HepG2 (cell line): ENCODE data around the gene GSTCD. TPM values are rescaled to one million over a fixed set of nuclear protein-coding genes. Genes with fewer than 3 reads are reported as not detected.

Experiments
- ATAC-seq: fragments of 200-7000 bp; cut with Tn5 transposase; 3 replicates; pipeline ENCODE4 v1.9.1; 2020; ENCODE audit warnings: mild to moderate bottlenecking, moderate library complexity
- BruUV-seq: library from RNA; stranded (reverse); fragments of 400-500 nt; replicated peaks from 2 replicates; lab custom pipeline; 2021; lab: Mats Ljungman, UMichigan
- CTCF ChIA-PET: fragments of 300-600 bp; formaldehyde crosslinking; extraction: SDS; loops from one replicate; lab custom pipeline; 2021; ENCODE audit warnings: low total read pairs, inconsistent platforms, low intra/inter-chr PET ratio; lab: Yijun Ruan, JAX
- POLR2A ChIA-PET: fragments of 350-600 bp; sonication (Branson Sonifier 250); formaldehyde crosslinking; loops from one replicate; lab custom pipeline; 2020; ENCODE audit warnings: antibody characterized with exemption, inconsistent platforms; lab: Yijun Ruan, JAX
- DNase-seq: peaks from one replicate; pipeline ENCODE4 v3.0.0-alpha.2; 2015; ENCODE audit warnings: low spot score
- FAIRE-seq: peaks from 3 replicates; lab custom pipeline; 2011; peaks lifted over from hg19 to GRCh38; lab: Jason Lieb, UNC
- H2AFZ ChIP-seq: one replicate; pipeline ENCODE4 v1.6.1; 2011; ENCODE audit warnings: low read length, inconsistent platforms
- H3K27ac ChIP-seq: fragments of 300-600 bp; 3 replicates; pipeline ENCODE4 v1.8.0; 2011; ENCODE audit warnings: mixed run types, mild to moderate bottlenecking, mixed read lengths, low read length, inconsistent platforms; ENCODE audit not compliant: insufficient read depth; ENCODE audit errors: extremely low read length
- H3K27me3 ChIP-seq, 2 experiments: fragments of 200-600 bp in 1 of 2; 2 replicates in 1 of 2; 3 replicates in 1 of 2; pipeline versions ENCODE4 v1.6.0 to v1.8.0; 2011; ENCODE audit warnings: low read length in 2 of 2, mild to moderate bottlenecking in 2 of 2, moderate library complexity in 2 of 2, inconsistent platforms in 1 of 2; ENCODE audit not compliant: insufficient read depth in 2 of 2, control insufficient read depth in 1 of 2
- H3K36me3 ChIP-seq, 2 experiments: fragments of 200-600 bp in 1 of 2; replicated peaks in 1 of 2; 2 replicates in 1 of 2; 3 replicates in 1 of 2; pipeline versions ENCODE4 v1.5.1 to v1.8.0; 2011; ENCODE audit warnings: low read length in 2 of 2, inconsistent platforms in 1 of 2; ENCODE audit not compliant: insufficient read depth in 2 of 2, control insufficient read depth in 1 of 2
- H3K4me1 ChIP-seq: 2 replicates; pipeline ENCODE4 v1.5.1; 2012; ENCODE audit warnings: low read length, inconsistent platforms; ENCODE audit not compliant: insufficient read depth
- H3K4me2 ChIP-seq: 2 replicates; pipeline ENCODE4 v1.6.0; 2011; ENCODE audit warnings: low read depth, low read length, inconsistent platforms
- H3K4me3 ChIP-seq, 3 experiments: fragments of 200-600 bp in 1 of 3; sonication (generic), shearing (Covaris generic) in 1 of 3; replicated peaks in 1 of 3; 2 replicates each; pipeline ENCODE4 v1.5.1; 2011 to 2016; ENCODE audit warnings: low read length in 3 of 3, inconsistent platforms in 2 of 3, low read depth in 2 of 3, mild to moderate bottlenecking in 2 of 3, control low read depth in 1 of 3, mixed read lengths in 1 of 3; ENCODE audit not compliant: insufficient read depth in 1 of 3
- H3K79me2 ChIP-seq: one replicate; pipeline ENCODE4 v1.6.1; 2011; ENCODE audit warnings: low read length, inconsistent platforms; ENCODE audit not compliant: insufficient read depth
- H3K9ac ChIP-seq: 2 replicates; pipeline ENCODE4 v1.6.0; 2011; ENCODE audit warnings: mild to moderate bottlenecking, low read depth, low read length, inconsistent platforms; ENCODE audit not compliant: insufficient read depth
- H3K9me3 ChIP-seq: 2 replicates; pipeline ENCODE4 v1.5.1; 2012; ENCODE audit warnings: mild to moderate bottlenecking, low read length
- H4K20me1 ChIP-seq: 2 replicates; pipeline ENCODE4 v1.6.0; 2011; ENCODE audit warnings: inconsistent platforms, mild to moderate bottlenecking, low read length, moderate library complexity; ENCODE audit not compliant: insufficient read depth
- FOXA1 ChIP-seq, 2 experiments: fragments of 450-650 bp in 1 of 2; sonication (generic) in 1 of 2; formaldehyde crosslinking in 1 of 2; IDR thresholded peaks; 2 replicates each; pipeline versions ENCODE4 v1.4.0 to v1.6.1; 2016 to 2020; ENCODE audit warnings: missing genetic modification reagents in 1 of 2
- HDAC1 ChIP-seq: sonication (generic); formaldehyde crosslinking; IDR thresholded peaks from 2 replicates; pipeline ENCODE4 v1.5.1; 2020; ENCODE audit warnings: mild to moderate bottlenecking, missing genetic modification reagents
- MAZ ChIP-seq, 2 experiments: sonication (generic) in 1 of 2; formaldehyde crosslinking in 1 of 2; IDR thresholded peaks; 2 replicates each; pipeline versions ENCODE4 v1.5.0 to v1.6.1; 2012 to 2020; ENCODE audit warnings: low read depth in 2 of 2, mild to moderate bottlenecking in 2 of 2, borderline replicate concordance in 1 of 2, improper control_type of control experiment in 1 of 2, low read length in 1 of 2, missing genetic modification reagents in 1 of 2, moderate library complexity in 1 of 2
- NR1H2 ChIP-seq: sonication (generic); formaldehyde crosslinking; IDR thresholded peaks from 2 replicates; pipeline ENCODE4 v1.8.1; 2022; ENCODE audit warnings: low read depth, missing genetic modification reagents, borderline replicate concordance
- RFX5 ChIP-seq: IDR thresholded peaks from 2 replicates; pipeline ENCODE4 v1.6.1; 2011; ENCODE audit warnings: low read depth, low read length, improper control_type of control experiment
- SNRNP70 ChIP-seq: fragments of 200-400 bp; formaldehyde crosslinking; IDR thresholded peaks from 2 replicates; pipeline ENCODE4 v1.6.1; 2017; ENCODE audit warnings: mild to moderate bottlenecking, low read depth, low read length, moderate library complexity
- WGBS: methylation state at CpG from one replicate; pipeline ENCODE4 v1.1.6; 2017; ENCODE audit warnings: low lambda C conversion rate; 5-methylcytosine and 5-hydroxymethylcytosine counted together
- in situ Hi-C: cut with HindIII; loops from 2 replicates; pipeline ENCODE4 v1.10.0; 2017; ENCODE audit warnings: low pct_unique_long_range_greater_than_20kb; ENCODE audit not compliant: extremely low pct_ligation_motif_present
- intact Hi-C: fragments of 100-400 bp; cut with micrococcal nuclease; formaldehyde crosslinking; loops from one replicate; pipeline ENCODE4 v1.10.0; 2022; ENCODE audit not compliant: unreplicated experiment
- polyA plus RNA-seq, 8 experiments: library from polyadenylated mRNA; depleted of rRNA in 3 of 8; stranded (reverse) in 7 of 8; unstranded in 1 of 8; fragments of >200 nt; fragmentation: Illumina TruSeq in 4 of 8; extraction: Trizol in 4 of 8; gene quantifications; 2 replicates each; pipeline versions ENCODE4 v1.2.1 to v1.2.3, GENCODE V29; 2011 to 2016; ENCODE audit warnings: low read depth in 4 of 8, missing spikeins in 1 of 8, mixed read lengths in 1 of 8; ENCODE audit not compliant: insufficient read depth in 1 of 8
- total RNA-seq, 5 experiments: library from RNA; depleted of rRNA; stranded (reverse); fragments of >200 nt; fragmentation: Illumina TruSeq; extraction: Trizol; gene quantifications; 2 replicates each; pipeline ENCODE4 v1.2.3, GENCODE V29; 2016; ENCODE audit warnings: low read depth in 1 of 5
- TF ChIP-seq, protein P1 (sequence below): sonication (generic); formaldehyde crosslinking; IDR thresholded peaks from 2 replicates; pipeline ENCODE4 v1.9.0; 2022; ENCODE audit warnings: missing genetic modification reagents, mild to moderate bottlenecking, borderline replicate concordance
- TF ChIP-seq, protein P2 (sequence below): sonication (generic); formaldehyde crosslinking; IDR thresholded peaks from 2 replicates; pipeline ENCODE4 v1.8.0; 2022; ENCODE audit warnings: mild to moderate bottlenecking, missing genetic modification reagents, moderate library complexity
- TF ChIP-seq, protein P3 (sequence below): IDR thresholded peaks from 2 replicates; pipeline ENCODE4 v1.6.1; 2016; ENCODE audit warnings: control low read depth

GSTCD gene
- total and polyA plus RNA-seq, 2 of the 13 experiments (the other 11 are each of a cell fraction or from before 2014, with no cell fraction given): 7.9 to 30.8 TPM

DNA sequence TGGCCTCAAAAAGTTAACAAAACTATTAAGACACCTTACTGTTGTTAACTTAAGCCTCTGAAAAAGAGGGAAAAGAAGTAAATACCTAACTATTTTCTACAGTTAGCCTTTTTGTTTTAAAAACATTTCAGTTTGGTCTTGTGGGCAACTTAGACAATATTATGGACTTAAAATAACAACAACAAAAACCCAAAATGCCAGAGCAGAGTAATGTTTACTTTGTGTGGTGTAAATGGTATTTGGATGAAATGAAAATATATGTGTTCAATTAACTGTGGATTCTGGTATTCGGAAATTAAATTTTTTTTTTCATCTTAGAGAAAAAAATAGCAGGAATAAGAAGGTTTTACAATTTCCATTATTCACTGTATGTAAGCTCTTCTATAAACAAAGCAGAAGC is 107.1 kb downstream of the GSTCD start:
- POLR2A ChIA-PET: no interaction called here
- CTCF ChIA-PET: no interaction called here

More for the DNA sequence above, 107.1 kb downstream of the GSTCD start:
- H3K9me3 ChIP-seq: no peaks in the 10 kb centered on the region
- no peak overlapping the region for H3K4me3 ChIP-seq
- no peaks in the 10 kb centered on the region for H3K36me3 ChIP-seq
- no peaks in the 10 kb centered on the region for H4K20me1 ChIP-seq
- FAIRE-seq (no peak), ATAC-seq (no peak), DNase-seq (no peak)
- TF ChIP-seq, protein P1, sequence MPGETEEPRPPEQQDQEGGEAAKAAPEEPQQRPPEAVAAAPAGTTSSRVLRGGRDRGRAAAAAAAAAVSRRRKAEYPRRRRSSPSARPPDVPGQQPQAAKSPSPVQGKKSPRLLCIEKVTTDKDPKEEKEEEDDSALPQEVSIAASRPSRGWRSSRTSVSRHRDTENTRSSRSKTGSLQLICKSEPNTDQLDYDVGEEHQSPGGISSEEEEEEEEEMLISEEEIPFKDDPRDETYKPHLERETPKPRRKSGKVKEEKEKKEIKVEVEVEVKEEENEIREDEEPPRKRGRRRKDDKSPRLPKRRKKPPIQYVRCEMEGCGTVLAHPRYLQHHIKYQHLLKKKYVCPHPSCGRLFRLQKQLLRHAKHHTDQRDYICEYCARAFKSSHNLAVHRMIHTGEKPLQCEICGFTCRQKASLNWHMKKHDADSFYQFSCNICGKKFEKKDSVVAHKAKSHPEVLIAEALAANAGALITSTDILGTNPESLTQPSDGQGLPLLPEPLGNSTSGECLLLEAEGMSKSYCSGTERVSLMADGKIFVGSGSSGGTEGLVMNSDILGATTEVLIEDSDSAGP (CRISPR knock-in tag): no peak
- no peak for TF ChIP-seq HDAC1 (CRISPR knock-in tag)
- no peak for TF ChIP-seq FOXA1 (IDR thresholded peaks at IDR 0.05)
- no peak for TF ChIP-seq FOXA1 (CRISPR knock-in tag; IDR thresholded peaks at IDR 0.05)
- TF ChIP-seq SNRNP70: no peak
- TF ChIP-seq NR1H2 (CRISPR knock-in tag): no peak
- no peak for TF ChIP-seq MAZ (IDR thresholded peaks at IDR 0.05; ENCODE audit: borderline replicate concordance, low read depth, low read length)
- TF ChIP-seq MAZ (CRISPR knock-in tag; IDR thresholded peaks at IDR 0.05; ENCODE audit: low read depth): no peak
- TF ChIP-seq, protein P2, sequence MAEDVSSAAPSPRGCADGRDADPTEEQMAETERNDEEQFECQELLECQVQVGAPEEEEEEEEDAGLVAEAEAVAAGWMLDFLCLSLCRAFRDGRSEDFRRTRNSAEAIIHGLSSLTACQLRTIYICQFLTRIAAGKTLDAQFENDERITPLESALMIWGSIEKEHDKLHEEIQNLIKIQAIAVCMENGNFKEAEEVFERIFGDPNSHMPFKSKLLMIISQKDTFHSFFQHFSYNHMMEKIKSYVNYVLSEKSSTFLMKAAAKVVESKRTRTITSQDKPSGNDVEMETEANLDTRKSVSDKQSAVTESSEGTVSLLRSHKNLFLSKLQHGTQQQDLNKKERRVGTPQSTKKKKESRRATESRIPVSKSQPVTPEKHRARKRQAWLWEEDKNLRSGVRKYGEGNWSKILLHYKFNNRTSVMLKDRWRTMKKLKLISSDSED (CRISPR knock-in tag): no peak
- TF ChIP-seq RFX5: no peak
- TF ChIP-seq, protein P3, sequence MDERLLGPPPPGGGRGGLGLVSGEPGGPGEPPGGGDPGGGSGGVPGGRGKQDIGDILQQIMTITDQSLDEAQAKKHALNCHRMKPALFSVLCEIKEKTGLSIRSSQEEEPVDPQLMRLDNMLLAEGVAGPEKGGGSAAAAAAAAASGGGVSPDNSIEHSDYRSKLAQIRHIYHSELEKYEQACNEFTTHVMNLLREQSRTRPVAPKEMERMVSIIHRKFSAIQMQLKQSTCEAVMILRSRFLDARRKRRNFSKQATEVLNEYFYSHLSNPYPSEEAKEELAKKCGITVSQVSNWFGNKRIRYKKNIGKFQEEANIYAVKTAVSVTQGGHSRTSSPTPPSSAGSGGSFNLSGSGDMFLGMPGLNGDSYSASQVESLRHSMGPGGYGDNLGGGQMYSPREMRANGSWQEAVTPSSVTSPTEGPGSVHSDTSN (CRISPR knock-in tag): no peak
- H3K9ac ChIP-seq: no peak overlapping the region
- no peak overlapping the region for H3K4me2 ChIP-seq
- in situ Hi-C loops: no loop called here
- H3K4me1 ChIP-seq: no peaks in the 10 kb centered on the region
- no peaks in the 10 kb centered on the region for H3K27me3 ChIP-seq
- H2AFZ ChIP-seq: no peak overlapping the region
- intact Hi-C loops: no loop called here
- no peaks in the 10 kb centered on the region for H3K79me2 ChIP-seq
- H3K27ac ChIP-seq: no peak overlapping the region
- BruUV-seq: no TSS peak
- 96% methylated on average over 1 of the region's 1 CpG for WGBS
